ENCODE data around the gene AGMO. TPM values are rescaled to one million over a fixed set of nuclear protein-coding genes. Genes with fewer than 3 reads are reported as not detected.

AGMO gene
- total and polyA plus RNA-seq, 2 experiments from 2014 or later: 6.5 to 7.3 TPM

DNA sequence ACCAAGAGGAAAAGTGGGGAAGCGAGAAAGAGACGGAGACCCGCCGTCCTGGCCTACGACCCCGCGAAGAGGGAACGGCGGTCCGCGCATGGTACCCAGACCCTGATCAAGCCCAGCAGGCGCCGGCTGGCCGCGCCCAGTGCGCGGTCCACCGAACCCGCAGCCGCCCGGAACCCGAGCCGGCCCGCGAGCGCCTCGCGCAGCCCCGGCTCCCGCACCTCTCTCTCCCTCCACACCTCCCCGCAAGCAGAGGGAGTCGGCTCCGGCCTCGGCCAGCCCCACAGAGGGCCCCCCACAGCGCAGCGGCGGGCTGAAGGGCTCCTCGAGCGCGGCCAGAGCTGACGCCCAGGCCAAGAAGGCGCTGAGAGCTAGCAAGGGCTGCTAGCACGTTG is 164.7 kb downstream of the AGMO start:
- H3K9me2 ChIP-seq (replicated peaks; ENCODE audit: insufficient read depth): no peaks in the 10 kb centered on the region
- H3K9me3 ChIP-seq (ENCODE audit: low read depth): no peaks in the 10 kb centered on the region
- H3K27ac ChIP-seq: no peak overlapping the region
- no peak overlapping the region for H3K4me3 ChIP-seq
- no peaks in the 10 kb centered on the region for H3K79me2 ChIP-seq
- no peaks in the 10 kb centered on the region for H4K20me1 ChIP-seq (ENCODE audit: insufficient read depth, poor library complexity, severe bottlenecking)
- H3K4me2 ChIP-seq: no peak overlapping the region
- WGBS (ENCODE audit: low lambda C conversion rate, missing lambda C conversion rate): over 99% methylated on average over 42 of the region's 43 CpGs
- H3K36me3 ChIP-seq (replicated peaks; ENCODE audit: insufficient read depth, low read depth): no peaks in the 10 kb centered on the region
- no peak for TF ChIP-seq CTCF (IDR thresholded peaks at IDR 0.05; ENCODE audit: poor library complexity)
- TF ChIP-seq EZH2phosphoT487 (IDR thresholded peaks at IDR 0.05; ENCODE audit: low read depth, severe bottlenecking, unreplicated experiment): no peak
- no peak for TF ChIP-seq EZH2 (IDR thresholded peaks at IDR 0.05; ENCODE audit: borderline replicate concordance)
- no peaks in the 10 kb centered on the region for H3K4me1 ChIP-seq (ENCODE audit: insufficient read depth)
- no peak overlapping the region for H2AFZ ChIP-seq
- no peaks in the 10 kb centered on the region for H3K27me3 ChIP-seq
- DNase-seq (ENCODE audit: low spot score): no peak

DNA sequence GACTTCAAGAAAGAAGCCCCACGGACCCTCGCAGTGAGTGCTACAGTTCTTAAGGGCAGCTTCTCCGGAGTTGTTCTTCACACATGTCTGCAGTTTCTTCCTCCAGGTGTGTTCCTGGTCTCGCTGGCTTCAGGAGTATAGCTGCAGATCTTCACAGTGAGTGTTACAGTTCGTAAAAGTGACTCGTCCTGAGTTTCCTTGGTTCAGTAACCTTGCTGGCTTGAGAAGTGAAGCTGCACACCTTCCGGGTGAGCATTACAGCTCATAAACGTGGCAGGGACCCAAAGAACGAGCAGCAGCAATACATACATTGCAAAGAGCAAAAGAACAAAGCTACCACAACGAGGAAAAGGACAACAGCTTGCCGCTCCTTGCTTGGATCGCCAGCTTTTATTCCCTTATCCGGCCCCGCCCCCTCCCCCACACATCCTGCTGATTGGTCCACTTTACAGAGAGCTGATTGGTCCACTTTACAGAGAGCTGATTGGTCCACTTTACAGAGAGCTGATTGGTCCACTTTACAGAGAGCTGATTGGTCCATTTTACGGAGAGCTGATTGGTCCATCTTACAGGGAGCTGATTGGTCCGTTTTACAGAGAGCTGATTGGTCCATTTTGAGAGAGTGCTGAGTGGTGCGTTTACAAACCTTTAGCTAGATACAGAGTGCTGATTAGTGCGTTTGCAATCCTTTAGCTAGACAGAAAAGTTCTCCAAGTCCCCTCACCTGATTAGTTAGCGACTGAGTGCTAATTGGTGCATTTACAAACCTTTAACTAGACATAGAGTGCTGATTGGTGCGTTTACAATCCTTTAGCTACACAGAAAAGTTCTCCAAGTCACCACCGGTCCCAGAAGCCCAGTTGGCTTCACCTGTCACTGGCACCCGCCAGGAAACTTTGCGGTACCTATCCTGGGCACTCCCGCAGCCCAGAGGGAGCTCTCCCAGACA is 165.3 kb downstream of the AGMO start:
- H3K27me3 ChIP-seq: no peaks in the 10 kb centered on the region
- H3K4me3 ChIP-seq: no peak overlapping the region
- H3K9me3 ChIP-seq (ENCODE audit: low read depth): no peaks in the 10 kb centered on the region
- H3K79me2 ChIP-seq: no peaks in the 10 kb centered on the region
- H3K4me2 ChIP-seq: no peak overlapping the region
- no peaks in the 10 kb centered on the region for H3K36me3 ChIP-seq (replicated peaks; ENCODE audit: insufficient read depth, low read depth)
- no peak overlapping the region for H3K27ac ChIP-seq
- H3K9me2 ChIP-seq (replicated peaks; ENCODE audit: insufficient read depth): no peaks in the 10 kb centered on the region
- WGBS (ENCODE audit: low lambda C conversion rate, missing lambda C conversion rate): 96% methylated on average over 24 of the region's 24 CpGs
- H4K20me1 ChIP-seq (ENCODE audit: insufficient read depth, poor library complexity, severe bottlenecking): no peaks in the 10 kb centered on the region
- H3K4me1 ChIP-seq (ENCODE audit: insufficient read depth): no peaks in the 10 kb centered on the region
- no peak for TF ChIP-seq CTCF (IDR thresholded peaks at IDR 0.05; ENCODE audit: poor library complexity)
- TF ChIP-seq EZH2 (IDR thresholded peaks at IDR 0.05; ENCODE audit: borderline replicate concordance): no peak
- DNase-seq (ENCODE audit: low spot score): no peak
- H2AFZ ChIP-seq: no peak overlapping the region

DNA sequence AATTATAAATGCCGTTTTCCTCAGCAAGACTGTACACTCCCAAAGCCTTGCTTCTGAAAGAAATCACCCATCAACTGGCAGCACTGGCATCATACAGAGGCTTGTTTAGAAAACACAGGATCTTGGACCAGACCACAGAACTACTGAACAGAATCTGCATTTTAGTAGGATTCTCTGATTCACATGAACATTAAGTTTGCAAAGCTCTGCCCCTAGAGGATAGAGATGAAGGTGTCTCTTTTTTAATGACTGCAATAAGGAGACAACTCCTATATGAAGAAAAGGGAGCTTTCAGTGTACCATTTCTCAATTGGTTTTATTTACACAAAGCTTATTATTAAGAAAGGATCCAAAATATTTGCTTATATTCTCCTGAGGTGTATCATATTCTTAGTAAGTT is 172.7 kb downstream of the AGMO start:
- Histone ChIP-seq H2AFZ (no peak overlapping the region), H3K9me3 (ENCODE audit: low read depth) (no peaks in the 10 kb centered on the region), H3K27ac (no peak overlapping the region), H3K4me1 (ENCODE audit: insufficient read depth) (no peaks in the 10 kb centered on the region), H4K20me1 (ENCODE audit: insufficient read depth, poor library complexity, severe bottlenecking) (no peaks in the 10 kb centered on the region), H3K9me2 (replicated peaks; ENCODE audit: insufficient read depth) (no peaks in the 10 kb centered on the region), H3K79me2 (no peaks in the 10 kb centered on the region), H3K27me3 (no peaks in the 10 kb centered on the region), H3K4me3 (no peak overlapping the region), H3K36me3 (replicated peaks; ENCODE audit: insufficient read depth, low read depth) (no peaks in the 10 kb centered on the region), H3K4me2 (no peak overlapping the region)
- 96% methylated on average over 1 of the region's 1 CpG for WGBS (ENCODE audit: low lambda C conversion rate, missing lambda C conversion rate)
- no peak for TF ChIP-seq EZH2phosphoT487 (IDR thresholded peaks at IDR 0.05; ENCODE audit: low read depth, severe bottlenecking, unreplicated experiment)
- no peak for TF ChIP-seq CTCF (IDR thresholded peaks at IDR 0.05; ENCODE audit: poor library complexity)
- no peak for TF ChIP-seq EZH2 (IDR thresholded peaks at IDR 0.05; ENCODE audit: borderline replicate concordance)
- DNase-seq (ENCODE audit: low spot score): no peak

Data from hepatocyte (in vitro differentiated cells).